HG03457 (cell line): ENCODE results near the gene TAS2R14.

Experiments used
- ATAC-seq: cut with Tn5 transposase; IDR thresholded peaks from one replicate; pipeline ENCODE4 v1.9.1; 2021; ENCODE audit warnings: moderate number of reproducible peaks; ENCODE audit not compliant: unreplicated experiment

TAS2R14 gene

DNA sequence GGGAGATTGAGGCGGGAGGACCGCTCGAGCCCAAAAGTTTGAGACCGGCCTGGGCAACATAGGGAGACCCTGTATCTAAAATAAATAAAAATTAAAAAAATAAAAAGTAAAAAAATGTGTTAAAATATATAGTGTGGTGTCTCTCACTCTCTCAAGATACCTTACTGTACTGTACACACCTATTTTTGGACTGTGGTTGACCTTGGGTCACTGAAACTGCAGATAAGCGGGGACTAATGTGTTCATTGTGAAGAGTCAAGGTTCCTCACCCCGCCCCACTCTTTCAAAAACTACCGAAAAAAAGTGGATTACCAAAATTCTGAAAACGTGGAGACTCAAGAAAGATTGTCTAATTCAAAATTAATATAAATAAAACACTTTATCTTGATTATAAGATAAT is 28.7 kb downstream of the TAS2R14 start:
- no peak for ATAC-seq

DNA sequence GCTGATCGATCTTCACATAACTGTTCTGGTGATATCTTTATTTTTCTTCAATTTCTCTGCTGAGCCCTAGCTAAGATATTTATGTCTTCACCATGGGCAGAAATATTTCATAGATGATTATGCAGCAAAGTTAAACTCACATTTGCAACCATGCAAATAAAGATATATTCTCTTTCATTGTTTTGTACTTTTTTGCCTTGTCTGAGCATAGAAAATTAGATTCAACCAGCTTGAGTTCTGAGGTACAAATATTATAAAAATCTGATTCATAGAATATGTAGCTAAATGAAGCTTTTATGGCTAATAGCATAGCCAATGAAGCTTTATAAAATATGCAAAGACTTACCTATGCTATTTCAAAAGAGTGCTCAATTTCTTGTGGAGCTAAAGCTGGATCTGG is 29.6 kb downstream of the TAS2R14 start, which contains the start of gene TAS2R13:
TAS2R13 (minus strand) TSS at position 101 of the 400 bp plus-strand sequence. CDS start 264 bp downstream, outside the sequence.
- no peak for ATAC-seq

GRCh38 chr12:10904686-10905085 is 34.4 kb downstream of the TAS2R14 start:
- no peak for ATAC-seq

- ATAC-seq = no peak
Observed at GRCh38 chr12:10901427-10901826, 37.6 kb downstream of the TAS2R14 start.

- ATAC-seq = no peak
Observed at GRCh38 chr12:10900972-10901371, 38.1 kb downstream of the TAS2R14 start.

- no peak for ATAC-seq
Observed at GRCh38 chr12:10900530-10900929, 38.5 kb downstream of the TAS2R14 start.

- no peak for ATAC-seq
Observed at GRCh38 chr12:10896854-10897253, 42.2 kb downstream of the TAS2R14 start.

- no peak for ATAC-seq
Observed at GRCh38 chr12:10891937-10892336, 47.1 kb downstream of the TAS2R14 start.

GRCh38 chr12:10889226-10889625 is 49.8 kb downstream of the TAS2R14 start:
- ATAC-seq = no peak
